ENCODE data around the gene RAPGEF6. TPM values are rescaled to one million over a fixed set of nuclear protein-coding genes. Genes with fewer than 3 reads are reported as not detected.

The RAPGEF6 gene
- total RNA-seq, 4 donors from 2014 or later, result 7.2 to 11.7 (median 8.5) TPM

DNA sequence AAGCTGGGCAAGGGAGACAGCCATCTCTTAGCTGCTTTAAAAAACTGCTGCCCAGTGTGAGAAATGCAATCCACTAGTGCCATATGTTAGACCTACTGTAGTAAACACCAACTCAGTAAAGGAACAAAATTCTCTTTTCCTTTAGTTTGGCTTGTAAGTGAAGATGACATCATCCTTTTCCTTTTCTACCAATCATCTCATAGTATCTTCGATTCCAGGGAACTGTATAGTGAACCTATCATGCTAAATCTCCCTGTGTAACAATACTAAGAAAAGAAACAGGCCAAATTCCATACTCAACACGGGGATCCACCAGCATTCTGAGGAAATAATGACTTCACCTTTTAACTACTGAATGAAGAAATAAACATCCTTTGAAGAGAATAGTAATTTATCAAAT lies 100.1 kb downstream of the RAPGEF6 start:
- intact Hi-C loops (cut with DNase I; ENCODE audit: low total_unique reads), result no loop called here
- in situ Hi-C loops (cut with MboI; ENCODE audit: low sequenced_read_pairs in 4 of 4), result no loop called here
- Histone ChIP-seq H3K27me3 (no peaks in the 10 kb centered on the region), H3K27ac (no peak overlapping the region), H3K9me3 (no peaks in the 10 kb centered on the region), H3K4me1 (peaks cover 17 to 37% of the 10 kb centered on the region in 2 donors), H3K4me3 (no peak overlapping the region), H3K36me3 (no peaks in the 10 kb centered on the region)
- no peak for TF ChIP-seq CTCF (IDR thresholded peaks at IDR 0.05 in 4 of 5, conservative IDR thresholded peaks at IDR 0.05 in 1 of 5)
- TF ChIP-seq POLR2A (IDR thresholded peaks at IDR 0.05), result no peak
- no peak for DNase-seq
- no peak for ATAC-seq

DNA sequence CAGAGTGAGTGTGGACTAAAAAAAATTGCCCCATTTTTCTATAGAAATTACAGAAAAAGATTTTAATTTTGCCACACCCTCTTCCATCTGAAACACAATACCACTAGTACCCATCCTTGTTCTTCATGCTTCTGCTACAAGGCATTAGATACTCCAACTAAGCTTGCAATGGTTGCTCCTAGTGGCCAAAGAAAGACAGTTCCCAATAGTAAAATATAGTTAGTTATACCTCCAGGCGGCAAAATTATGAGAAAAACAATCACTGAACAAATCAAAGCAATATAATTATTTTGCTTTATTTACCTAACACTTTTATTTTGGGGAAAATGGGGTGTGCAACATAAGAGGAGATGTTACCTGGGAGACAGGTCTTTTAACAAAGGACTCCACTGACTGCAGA lies 101.2 kb downstream of the RAPGEF6 start:
- TF ChIP-seq CTCF (IDR thresholded peaks at IDR 0.05 in 4 of 5, conservative IDR thresholded peaks at IDR 0.05 in 1 of 5) (no peak), POLR2A (IDR thresholded peaks at IDR 0.05) (no peak)
- intact Hi-C loops (cut with DNase I; ENCODE audit: low total_unique reads), result no loop called here

DNA sequence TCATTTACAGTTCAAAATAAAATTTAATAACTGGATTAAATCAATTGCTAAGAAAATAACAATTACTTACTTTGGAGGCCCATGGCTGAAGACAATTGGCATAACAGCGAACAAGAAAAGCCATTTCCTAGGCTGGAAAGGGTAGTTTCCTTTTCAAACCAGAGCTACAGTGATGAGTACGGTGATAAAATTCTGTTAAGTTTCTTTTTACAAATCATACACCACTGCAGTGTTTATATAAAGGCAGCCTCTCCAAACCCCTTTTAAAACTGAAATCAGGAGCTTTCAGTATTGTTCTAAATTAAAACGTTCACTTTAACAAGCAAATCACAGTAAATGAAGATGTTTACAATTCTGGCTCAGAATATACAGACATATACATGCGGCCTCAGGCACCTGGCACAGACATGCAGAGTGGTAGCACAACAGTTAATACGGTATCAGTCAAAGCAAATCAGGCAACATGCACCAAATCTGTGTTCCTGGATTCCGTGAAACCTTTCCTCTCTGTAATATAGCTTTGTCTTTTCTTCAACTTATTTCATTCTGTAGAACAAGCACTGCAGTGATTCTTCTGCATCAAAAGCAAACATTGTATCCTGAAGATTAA lies 102.9 kb downstream of the RAPGEF6 start:
- peak overlapping the region in 1 of 4 donors; percentile 16 for H3K4me3 ChIP-seq
- TF ChIP-seq CTCF (IDR thresholded peaks at IDR 0.05 in 4 of 5, conservative IDR thresholded peaks at IDR 0.05 in 1 of 5) (no peak), POLR2A (IDR thresholded peaks at IDR 0.05) (no peak)
- peaks cover 17 to 37% of the 10 kb centered on the region in 2 donors for H3K4me1 ChIP-seq
- no peaks in the 10 kb centered on the region for H3K27me3 ChIP-seq
- no peak for DNase-seq
- in situ Hi-C loops (cut with MboI; ENCODE audit: low sequenced_read_pairs in 4 of 4) (no loop called here), intact Hi-C loops (cut with DNase I; ENCODE audit: low total_unique reads) (no loop called here)
- H3K36me3 ChIP-seq, result no peaks in the 10 kb centered on the region
- no peak for ATAC-seq
- H3K27ac ChIP-seq, result no peak overlapping the region
- no peaks in the 10 kb centered on the region for H3K9me3 ChIP-seq

More for the DNA sequence above, 101.2 kb downstream of the RAPGEF6 start:
- Histone ChIP-seq H3K9me3 (no peaks in the 10 kb centered on the region), H3K4me1 (peaks cover 17 to 37% of the 10 kb centered on the region in 2 donors), H3K36me3 (no peaks in the 10 kb centered on the region), H3K27me3 (no peaks in the 10 kb centered on the region), H3K27ac (no peak overlapping the region), H3K4me3 (no peak overlapping the region)
- ATAC-seq, result no peak
- no peak for DNase-seq
- in situ Hi-C loops (cut with MboI; ENCODE audit: low sequenced_read_pairs in 4 of 4), result no loop called here

DNA sequence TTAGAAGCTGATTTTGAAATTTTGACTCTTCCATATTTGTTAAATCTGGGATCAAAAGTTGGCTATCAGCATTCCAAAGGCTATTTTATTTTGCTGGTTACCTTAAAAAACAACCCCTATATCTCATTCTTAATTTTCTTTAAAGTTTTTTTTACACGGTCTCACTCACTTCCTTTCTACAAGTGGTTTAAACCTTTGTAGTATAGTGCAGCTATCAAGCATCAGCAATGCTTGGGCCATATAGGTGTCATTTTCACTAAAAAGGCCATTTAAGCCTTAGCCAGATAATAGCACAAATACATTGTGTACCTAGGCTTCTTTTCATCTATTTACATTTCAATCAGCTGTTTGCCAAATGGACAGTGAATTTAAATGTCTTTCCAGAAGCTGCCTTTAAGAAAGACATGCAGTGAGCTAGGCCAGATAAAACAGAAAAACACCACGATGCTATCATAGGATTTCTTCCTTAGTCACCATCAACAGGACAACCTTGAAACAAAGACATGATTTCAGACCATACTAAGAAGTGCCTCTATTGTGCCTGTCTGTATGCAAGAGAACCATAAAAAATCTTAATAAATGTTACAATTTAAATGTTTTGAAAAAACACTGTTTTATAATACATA lies 104.2 kb downstream of the RAPGEF6 start:
- no peak for DNase-seq
- Histone ChIP-seq H3K27ac (peak overlapping the region in 1 of 4 donors; percentile 8), H3K36me3 (no peaks in the 10 kb centered on the region), H3K4me3 (no peak overlapping the region), H3K9me3 (no peaks in the 10 kb centered on the region), H3K27me3 (no peaks in the 10 kb centered on the region), H3K4me1 (peaks cover 11 to 26% of the 10 kb centered on the region in 2 donors)
- intact Hi-C loops (cut with DNase I; ENCODE audit: low total_unique reads) (no loop called here), in situ Hi-C loops (cut with MboI; ENCODE audit: low sequenced_read_pairs in 4 of 4) (no loop called here)
- ATAC-seq, result no peak
- TF ChIP-seq CTCF (IDR thresholded peaks at IDR 0.05 in 4 of 5, conservative IDR thresholded peaks at IDR 0.05 in 1 of 5) (no peak), POLR2A (IDR thresholded peaks at IDR 0.05) (no peak)
